Pancreas (tissue), 10 donors: Measurements from ENCODE around the gene INSM1. TPM values are rescaled to one million over a fixed set of nuclear protein-coding genes. Genes with fewer than 3 reads are reported as not detected.

Experiments used
- ATAC-seq, 4 donors: fragments of 200-7000 bp; cut with Tn5 transposase; one replicate each; pipeline versions ENCODE4 v1.8.0 to v1.9.1; 2020; ENCODE audit warnings: mild to moderate bottlenecking in 4 of 4, moderate library complexity in 4 of 4
- DNase-seq, 6 donors: peaks; one replicate each; pipeline ENCODE4 v3.0.0-alpha.2; 2020
- FAIRE-seq: peaks from 2 replicates; lab custom pipeline; 2012; peaks lifted over from hg19 to GRCh38; lab: Jason Lieb, UNC
- H3K27ac ChIP-seq, 4 donors: fragments of 200-600 bp; sonication (generic); 1 replicate in 3 of 4; 2 replicates in 1 of 4; pipeline versions ENCODE4 v1.5.0 to v1.8.0; 2020
- H3K27me3 ChIP-seq, 4 donors: fragments of 200-600 bp; one replicate each; pipeline ENCODE4 v1.8.0; 2021
- H3K36me3 ChIP-seq, 3 donors: fragments of 200-600 bp; sonication (generic) in 1 of 3; one replicate each; pipeline versions ENCODE4 v1.5.0 to v1.8.0; 2020 to 2021
- H3K4me1 ChIP-seq, 3 donors: fragments of 200-600 bp; one replicate each; pipeline ENCODE4 v1.8.0; 2021
- H3K4me3 ChIP-seq, 4 donors: fragments of 200-600 bp; sonication (generic) in 2 of 4; one replicate each; pipeline versions ENCODE4 v1.5.0 to v1.8.0; 2020 to 2021
- H3K9me3 ChIP-seq, 4 donors: fragments of 200-600 bp; one replicate each; pipeline ENCODE4 v1.8.0; 2021
- CTCF ChIP-seq, 4 donors: fragments of 200-600 bp; sonication (generic) in 3 of 4; IDR thresholded peaks; one replicate each; pipeline versions ENCODE4 v1.5.0 to v1.8.0; 2021; ENCODE audit warnings: antibody characterized with exemption in 4 of 4
- WGBS, 2 donors: extraction: QIAGEN DNeasy Blood & Tissue Kit; methylation state at CpG; one replicate each; pipeline ENCODE4 v1.1.7; 2013; 5-methylcytosine and 5-hydroxymethylcytosine counted together
- intact Hi-C, 3 donors: fragments of 100-400 bp; cut with DNase I; formaldehyde crosslinking; loops; one replicate each; pipeline versions ENCODE4 v1.11.1 to v1.14.2; 2022
- polyA plus RNA-seq, 2 donors: library from polyadenylated mRNA; stranded (reverse); fragments of 200-250 nt; gene quantifications; one replicate each; pipeline ENCODE4 v1.2.3, GENCODE V29; 2013
- total RNA-seq, 6 donors: library from RNA; stranded (reverse); fragmentation: NEBNext Ultra II Directional in 4 of 6; extraction: Animal tissue kit (Norgen Biotek cat#: 25700) in 4 of 6; gene quantifications; one replicate each; pipeline versions ENCODE4 v1.2.1 to v1.2.4, GENCODE V29; 2021 to 2023
- donor health status: healthy with polysubstance abuse.
- donor health status: DM: no; HTN: no; CAD: no; lungs with moderate emphysema.
- donor health status: DM: no; HTN: no; CAD: no.
- donor health status: control.
- donor health status: control.
- donor health status: Bipolar disorder and iron deficiency.
- donor health status: DM: yes; HTN: yes; CAD: no.
- donor health status: DM: no; HTN: no; CAD: no.
- donor health status: DM: no; HTN: no; CAD: no.
- donor health status: DM: yes; HTN: yes; CAD: no.

The INSM1 gene
- total and polyA plus RNA-seq, 8 donors = 1.1 to 23.7 (median 4.0) TPM

GRCh38 chr20:20366876-20367574 is 879 bp upstream of the INSM1 start:
- H3K27me3 ChIP-seq = peaks cover 0 to 45% (median 9%) of the 10 kb centered on the region in 4 donors
- H3K27ac ChIP-seq = no peak overlapping the region

GRCh38 chr20:20368418-20369249 is 730 bp downstream of the INSM1 start:
- DNase-seq (peak in 1 of 6 donors; percentile 61), ATAC-seq (peak in 1 of 4 donors; percentile 25), FAIRE-seq (no peak)
- peaks cover 0 to 6% (median 0%) of the 10 kb centered on the region in 3 donors for H3K4me1 ChIP-seq
- peaks cover 0 to 45% (median 9%) of the 10 kb centered on the region in 4 donors for H3K27me3 ChIP-seq
- intact Hi-C loops = loop anchor here in 1 of 3 donors (10.0 kb wide), 1 partner anchor 196 kb away; no protein-coding TSS in a partner anchor
- H3K9me3 ChIP-seq = no peaks in the 10 kb centered on the region
- TF ChIP-seq CTCF (IDR thresholded peaks at IDR 0.05) = no peak
- no peaks in the 10 kb centered on the region for H3K36me3 ChIP-seq
- no peak overlapping the region for H3K27ac ChIP-seq
- H3K4me3 ChIP-seq = peak overlapping the region in 2 of 4 donors; percentile 29 to 42
- 0 to 1% methylated on average over 80 to 130 of the region's 130 CpGs for WGBS, 2 donors

More at GRCh38 chr20:20366876-20367574, 879 bp upstream of the INSM1 start:
- no peak for DNase-seq
- ATAC-seq = no peak
- WGBS, 2 donors = 5% methylated on average over 62 to 63 of the region's 63 CpGs
- intact Hi-C loops = loop anchor here in 1 of 3 donors (10.0 kb wide), 1 partner anchor 198 kb away; no protein-coding TSS in a partner anchor
- no peak for FAIRE-seq
- Histone ChIP-seq H3K4me1 (peaks cover 0 to 6% (median 0%) of the 10 kb centered on the region in 3 donors), H3K4me3 (peak overlapping the region in 1 of 4 donors; percentile 42), H3K9me3 (no peaks in the 10 kb centered on the region), H3K36me3 (no peaks in the 10 kb centered on the region)
- TF ChIP-seq CTCF (IDR thresholded peaks at IDR 0.05) = no peak

- peak overlapping the region in 2 of 4 donors; percentile 29 to 42 for H3K4me3 ChIP-seq
- H3K9me3 ChIP-seq = no peaks in the 10 kb centered on the region
- TF ChIP-seq CTCF (IDR thresholded peaks at IDR 0.05) = no peak
- 1 to 2% methylated on average over 78 to 86 of the region's 86 CpGs for WGBS, 2 donors
- no peaks in the 10 kb centered on the region for H3K36me3 ChIP-seq
- DNase-seq = peak in 4 of 6 donors; percentile 19 to 77 (median 50)
- H3K27ac ChIP-seq = peak overlapping the region in 1 of 4 donors; percentile 17
- peaks cover 0 to 6% (median 0%) of the 10 kb centered on the region in 3 donors for H3K4me1 ChIP-seq
- no peak for FAIRE-seq
- H3K27me3 ChIP-seq = peaks cover 0 to 39% (median 8%) of the 10 kb centered on the region in 4 donors
- peak; percentile 58 to 81 (median 72) for ATAC-seq
- intact Hi-C loops = loop anchor here in 1 of 3 donors (10.0 kb wide), 1 partner anchor 195 kb away; no protein-coding TSS in a partner anchor
These were observed 1.6 kb downstream of the INSM1 start for GRCh38 chr20:20369250-20370093.

GRCh38 chr20:20370094-20370575 is 2.2 kb downstream of the INSM1 start:
- TF ChIP-seq CTCF (IDR thresholded peaks at IDR 0.05) = no peak
- intact Hi-C loops = no loop called here
- Histone ChIP-seq H3K9me3 (no peaks in the 10 kb centered on the region), H3K36me3 (no peaks in the 10 kb centered on the region), H3K27ac (no peak overlapping the region), H3K4me1 (peaks cover 0 to 6% (median 0%) of the 10 kb centered on the region in 3 donors), H3K4me3 (peak overlapping the region in 1 of 4 donors; percentile 42), H3K27me3 (peaks cover 0 to 32% (median 7%) of the 10 kb centered on the region in 4 donors)
- ATAC-seq (no peak), FAIRE-seq (no peak), DNase-seq (no peak)
- 26% methylated on average over 10 of the region's 10 CpGs for WGBS, 2 donors
